ENCODE data around the gene SALL3.

Gene SALL3

GRCh38 chr18:78980279-78980771 is 707 bp downstream of the SALL3 start:
- no peak for DNase-seq (ENCODE audit: insufficient read length, low spot score)
- TF ChIP-seq POLR2A (IDR thresholded peaks at IDR 0.05; ENCODE audit: low read depth, low read length) = no peak

DNA sequence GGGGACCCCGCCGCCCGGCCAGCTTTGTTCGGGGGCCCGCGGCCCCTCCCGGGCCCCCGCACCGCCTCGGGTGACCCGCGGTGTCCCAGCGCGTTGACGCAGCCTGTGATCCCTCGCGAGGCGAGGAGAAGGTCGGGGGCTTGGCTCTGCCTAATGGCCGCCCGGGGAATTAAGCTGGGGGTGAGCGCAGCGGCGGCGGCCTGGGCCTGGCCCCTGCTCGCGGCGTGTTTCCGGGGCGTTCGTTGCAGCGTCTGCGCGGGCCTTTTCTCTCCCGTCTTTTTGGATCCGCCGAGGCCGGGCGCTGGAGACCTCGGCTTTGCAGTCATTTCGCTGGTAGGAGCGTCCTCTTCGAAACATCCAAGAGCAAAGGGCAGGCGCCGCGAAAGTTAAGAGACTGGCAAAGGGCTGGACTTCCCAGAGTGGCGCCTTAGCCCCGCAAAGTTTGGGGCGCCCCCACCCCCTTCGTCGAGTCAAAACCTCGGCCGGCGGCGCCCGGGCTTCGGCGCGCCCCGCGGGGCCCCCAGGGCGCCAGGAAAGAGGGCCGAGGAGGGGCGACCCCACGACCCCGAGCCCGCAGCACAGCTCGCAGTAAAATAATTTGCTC is 1.3 kb downstream of the SALL3 start:
- no peak for TF ChIP-seq POLR2A (IDR thresholded peaks at IDR 0.05; ENCODE audit: low read depth, low read length)
- no peak for FAIRE-seq

More at GRCh38 chr18:78980279-78980771, 707 bp downstream of the SALL3 start:
- FAIRE-seq = no peak

DNA sequence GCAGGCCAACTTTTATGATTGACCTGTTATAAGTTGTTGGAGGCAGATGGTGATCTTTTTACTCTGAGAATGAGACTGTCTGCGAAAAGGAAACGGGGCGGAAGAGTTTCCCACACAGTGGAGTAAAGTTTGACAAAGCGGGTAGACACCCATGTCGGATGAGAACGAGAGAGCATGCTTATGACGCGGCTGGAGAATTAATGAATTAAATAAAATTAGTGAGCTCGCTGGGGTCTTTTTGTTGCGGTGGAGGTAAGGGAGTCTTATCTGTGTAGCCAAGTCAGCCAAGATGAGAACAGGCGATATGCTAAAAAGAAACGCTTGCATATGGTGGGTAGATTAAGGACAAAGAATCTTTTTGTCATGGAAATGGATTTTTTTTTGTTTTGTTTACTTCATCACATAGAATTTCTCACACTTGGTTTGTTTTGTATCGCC is 1.8 kb downstream of the SALL3 start:
- no peak for TF ChIP-seq POLR2A (IDR thresholded peaks at IDR 0.05; ENCODE audit: low read depth, low read length)
- FAIRE-seq (no peak), DNase-seq (ENCODE audit: insufficient read length, low spot score) (no peak)

More for the DNA sequence above, 1.3 kb downstream of the SALL3 start:
- DNase-seq (ENCODE audit: insufficient read length, low spot score) = no peak

DNA sequence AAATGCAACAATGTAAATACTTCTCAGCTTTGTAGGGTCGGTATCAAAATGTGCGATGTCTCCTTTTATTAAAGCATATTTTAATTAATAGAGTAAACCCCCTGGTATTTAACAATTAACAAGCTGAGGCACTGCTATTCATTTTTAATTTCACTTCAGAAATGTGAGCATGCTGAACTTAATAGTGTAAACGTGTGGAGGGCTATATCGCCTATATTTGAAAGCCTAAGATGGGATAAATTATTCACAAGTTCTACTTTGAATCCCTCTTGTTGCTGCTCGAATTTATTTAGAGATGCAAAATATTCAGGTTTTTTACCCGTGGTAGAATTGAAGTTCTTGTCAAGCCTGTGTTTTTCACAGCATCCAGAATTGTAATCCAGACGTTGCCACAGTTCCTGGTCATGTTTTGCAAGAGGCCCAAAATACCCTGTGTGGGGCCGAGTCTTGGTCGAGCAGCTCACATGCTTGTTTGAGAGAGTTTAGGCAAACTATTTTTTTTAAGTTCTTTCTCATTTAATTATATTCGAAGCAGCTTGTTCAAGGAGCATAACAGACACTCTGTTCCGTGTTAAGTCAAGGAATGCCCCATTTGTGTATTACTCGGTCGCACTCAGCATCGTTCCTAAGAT is 2.5 kb downstream of the SALL3 start:
- no peak for TF ChIP-seq POLR2A (IDR thresholded peaks at IDR 0.05; ENCODE audit: low read depth, low read length)
- FAIRE-seq = no peak
- DNase-seq (ENCODE audit: insufficient read length, low spot score) = no peak

GRCh38 chr18:78983512-78983911 is 3.9 kb downstream of the SALL3 start:
- DNase-seq (ENCODE audit: insufficient read length, low spot score) (no peak), FAIRE-seq (no peak)
- TF ChIP-seq POLR2A (IDR thresholded peaks at IDR 0.05; ENCODE audit: low read depth, low read length) = no peak

- no peak for DNase-seq (ENCODE audit: insufficient read length, low spot score)
- no peak for TF ChIP-seq POLR2A (IDR thresholded peaks at IDR 0.05; ENCODE audit: low read depth, low read length)
- FAIRE-seq = no peak
Measured at GRCh38 chr18:78984941-78985784, 5.5 kb downstream of the SALL3 start.

- no peak for DNase-seq (ENCODE audit: insufficient read length, low spot score)
- no peak for TF ChIP-seq POLR2A (IDR thresholded peaks at IDR 0.05; ENCODE audit: low read depth, low read length)
- FAIRE-seq = no peak
Measured at GRCh38 chr18:78986018-78986481, 6.4 kb downstream of the SALL3 start.

DNA sequence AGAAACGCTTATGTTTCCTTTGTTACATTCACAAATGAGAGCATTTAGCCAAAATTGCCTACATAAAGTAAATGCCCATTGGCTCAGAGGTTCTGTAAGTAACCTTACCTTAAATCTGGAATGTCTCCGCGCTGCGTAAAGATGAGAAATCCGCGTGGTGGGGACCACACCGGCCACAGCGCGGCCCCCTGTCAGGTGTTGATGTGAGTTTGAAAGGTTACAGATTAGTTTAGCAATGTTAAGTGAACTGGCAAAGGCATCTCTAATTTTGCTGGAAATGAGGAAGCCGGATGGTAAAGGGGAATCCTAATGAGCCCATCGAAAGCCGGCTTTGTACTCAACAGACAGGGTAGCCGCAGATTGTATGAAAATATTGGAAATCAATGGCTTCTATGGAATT is 11.8 kb downstream of the SALL3 start:
- DNase-seq (ENCODE audit: insufficient read length, low spot score) (no peak), FAIRE-seq (no peak)
- TF ChIP-seq POLR2A (IDR thresholded peaks at IDR 0.05; ENCODE audit: low read depth, low read length) = no peak

- TF ChIP-seq POLR2A (IDR thresholded peaks at IDR 0.05; ENCODE audit: low read depth, low read length) = no peak
- no peak for DNase-seq (ENCODE audit: insufficient read length, low spot score)
- no peak for FAIRE-seq
Measured at GRCh38 chr18:78992041-78993011, 12.7 kb downstream of the SALL3 start.

DNA sequence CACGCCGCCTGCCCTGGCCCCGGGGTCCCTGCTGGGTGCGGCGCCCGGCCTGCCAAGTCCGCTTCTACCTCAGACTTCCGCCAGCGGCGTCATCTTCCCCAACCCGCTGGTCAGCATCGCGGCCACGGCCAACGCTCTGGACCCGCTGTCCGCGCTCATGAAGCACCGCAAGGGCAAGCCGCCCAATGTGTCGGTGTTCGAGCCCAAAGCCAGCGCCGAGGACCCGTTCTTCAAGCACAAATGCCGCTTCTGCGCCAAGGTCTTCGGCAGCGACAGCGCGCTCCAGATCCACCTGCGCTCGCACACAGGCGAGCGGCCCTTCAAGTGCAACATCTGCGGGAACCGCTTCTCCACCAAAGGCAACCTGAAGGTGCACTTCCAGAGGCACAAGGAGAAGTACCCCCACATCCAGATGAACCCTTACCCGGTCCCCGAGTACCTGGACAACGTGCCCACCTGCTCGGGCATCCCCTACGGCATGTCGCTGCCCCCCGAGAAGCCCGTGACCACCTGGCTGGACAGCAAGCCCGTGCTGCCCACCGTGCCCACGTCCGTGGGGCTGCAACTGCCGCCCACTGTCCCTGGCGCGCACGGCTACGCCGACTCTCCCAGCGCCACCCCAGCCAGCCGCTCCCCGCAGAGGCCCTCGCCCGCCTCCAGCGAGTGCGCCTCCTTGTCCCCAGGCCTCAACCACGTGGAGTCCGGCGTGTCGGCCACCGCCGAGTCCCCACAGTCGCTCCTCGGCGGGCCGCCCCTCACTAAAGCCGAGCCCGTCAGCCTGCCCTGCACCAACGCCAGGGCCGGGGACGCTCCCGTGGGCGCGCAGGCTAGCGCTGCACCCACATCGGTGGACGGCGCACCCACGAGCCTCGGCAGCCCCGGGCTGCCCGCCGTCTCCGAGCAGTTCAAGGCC is 13.7 kb downstream of the SALL3 start:
- no peak for TF ChIP-seq POLR2A (IDR thresholded peaks at IDR 0.05; ENCODE audit: low read depth, low read length)
- FAIRE-seq (no peak), DNase-seq (ENCODE audit: insufficient read length, low spot score) (no peak)

GRCh38 chr18:78994000-78994399 is 14.4 kb downstream of the SALL3 start:
- TF ChIP-seq POLR2A (IDR thresholded peaks at IDR 0.05; ENCODE audit: low read depth, low read length) = no peak
- DNase-seq (ENCODE audit: insufficient read length, low spot score) (no peak), FAIRE-seq (no peak)

DNA sequence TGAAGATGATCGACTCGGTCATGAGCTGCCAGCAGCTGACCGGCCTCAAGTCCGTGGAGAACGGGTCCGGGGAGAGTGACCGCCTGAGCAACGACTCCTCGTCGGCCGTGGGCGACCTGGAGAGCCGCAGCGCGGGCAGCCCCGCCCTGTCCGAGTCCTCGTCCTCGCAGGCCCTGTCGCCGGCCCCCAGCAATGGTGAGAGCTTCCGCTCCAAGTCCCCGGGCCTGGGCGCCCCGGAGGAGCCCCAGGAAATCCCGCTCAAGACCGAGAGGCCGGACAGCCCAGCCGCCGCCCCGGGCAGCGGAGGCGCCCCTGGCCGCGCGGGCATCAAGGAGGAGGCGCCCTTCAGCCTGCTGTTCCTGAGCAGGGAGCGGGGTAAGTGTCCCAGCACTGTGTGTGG is 14.9 kb downstream of the SALL3 start:
- FAIRE-seq (no peak), DNase-seq (ENCODE audit: insufficient read length, low spot score) (no peak)
- no peak for TF ChIP-seq POLR2A (IDR thresholded peaks at IDR 0.05; ENCODE audit: low read depth, low read length)

All from H54 (cell line).